ENCODE results near the gene RTRAF. TPM values are rescaled to one million over a fixed set of nuclear protein-coding genes. Genes with fewer than 3 reads are reported as not detected.
A peak's percentile ranks its signal among the peaks of the same experiment; 100 is the strongest.

Gene RTRAF
- total RNA-seq, 1 donor from 2014 or later = 309 TPM

DNA sequence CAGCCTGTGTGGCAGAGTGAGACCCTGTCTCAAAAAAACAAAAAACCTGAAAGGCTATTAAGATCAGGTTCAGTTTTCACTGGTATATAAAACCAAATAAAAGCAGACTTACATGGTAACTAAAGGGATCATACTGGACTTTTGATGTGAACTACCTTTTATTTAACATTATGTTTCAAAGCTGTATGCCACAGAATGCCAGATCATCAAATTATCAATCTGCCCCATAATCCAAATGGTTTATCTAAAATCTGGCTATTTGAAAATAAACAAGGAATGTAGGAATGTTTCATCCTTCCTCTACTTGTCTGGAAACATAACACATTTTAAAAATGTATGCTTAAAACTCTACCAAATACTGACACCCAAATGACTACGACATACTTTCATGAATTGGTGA is 65.3 kb downstream of the RTRAF start:
- peaks cover 25% of the 10 kb centered on the region for H3K4me1 Mint-ChIP-seq
- TF ChIP-seq, protein P1, sequence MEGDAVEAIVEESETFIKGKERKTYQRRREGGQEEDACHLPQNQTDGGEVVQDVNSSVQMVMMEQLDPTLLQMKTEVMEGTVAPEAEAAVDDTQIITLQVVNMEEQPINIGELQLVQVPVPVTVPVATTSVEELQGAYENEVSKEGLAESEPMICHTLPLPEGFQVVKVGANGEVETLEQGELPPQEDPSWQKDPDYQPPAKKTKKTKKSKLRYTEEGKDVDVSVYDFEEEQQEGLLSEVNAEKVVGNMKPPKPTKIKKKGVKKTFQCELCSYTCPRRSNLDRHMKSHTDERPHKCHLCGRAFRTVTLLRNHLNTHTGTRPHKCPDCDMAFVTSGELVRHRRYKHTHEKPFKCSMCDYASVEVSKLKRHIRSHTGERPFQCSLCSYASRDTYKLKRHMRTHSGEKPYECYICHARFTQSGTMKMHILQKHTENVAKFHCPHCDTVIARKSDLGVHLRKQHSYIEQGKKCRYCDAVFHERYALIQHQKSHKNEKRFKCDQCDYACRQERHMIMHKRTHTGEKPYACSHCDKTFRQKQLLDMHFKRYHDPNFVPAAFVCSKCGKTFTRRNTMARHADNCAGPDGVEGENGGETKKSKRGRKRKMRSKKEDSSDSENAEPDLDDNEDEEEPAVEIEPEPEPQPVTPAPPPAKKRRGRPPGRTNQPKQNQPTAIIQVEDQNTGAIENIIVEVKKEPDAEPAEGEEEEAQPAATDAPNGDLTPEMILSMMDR (conservative IDR thresholded peaks at IDR 0.05) = no peak

DNA sequence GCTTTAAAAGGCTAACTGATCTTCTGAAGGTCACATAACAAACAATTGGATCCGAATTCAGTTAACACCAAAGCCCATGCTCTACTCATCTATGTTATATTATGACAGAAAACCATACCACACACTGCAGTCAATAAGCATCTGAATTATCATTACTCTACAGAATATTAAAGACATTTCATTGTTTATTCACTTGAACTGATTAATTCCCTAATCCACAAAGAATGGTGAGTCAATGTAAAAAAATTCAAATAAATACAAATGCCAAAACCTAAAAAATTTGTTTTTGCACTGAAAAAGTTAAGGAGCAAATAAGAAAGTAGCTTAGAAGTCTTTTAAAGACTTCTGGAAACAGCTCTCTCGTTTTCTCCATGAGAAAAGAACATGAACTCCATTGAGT is 65.8 kb downstream of the RTRAF start:
- TF ChIP-seq, protein P1 (conservative IDR thresholded peaks at IDR 0.05) = no peak
- no peak for DNase-seq (ENCODE audit: low read depth, low spot score)
- Mint-ChIP-seq H3K27me3 (ENCODE audit: low read depth) (no peaks in the 10 kb centered on the region), H3K36me3 (ENCODE audit: low read depth) (peaks cover 3% of the 10 kb centered on the region), H3K27ac (ENCODE audit: unreplicated experiment) (no peak overlapping the region), H3K9me3 (no peaks in the 10 kb centered on the region), H3K4me3 (no peak overlapping the region), H3K4me1 (peaks cover 24% of the 10 kb centered on the region)

More for the DNA sequence above, 65.3 kb downstream of the RTRAF start:
- DNase-seq (ENCODE audit: low read depth, low spot score) = no peak
- H3K27me3 Mint-ChIP-seq (ENCODE audit: low read depth) = no peaks in the 10 kb centered on the region
- H3K36me3 Mint-ChIP-seq (ENCODE audit: low read depth) = peaks cover 3% of the 10 kb centered on the region
- no peaks in the 10 kb centered on the region for H3K9me3 Mint-ChIP-seq
- H3K4me3 Mint-ChIP-seq = no peak overlapping the region
- no peak overlapping the region for H3K27ac Mint-ChIP-seq (ENCODE audit: unreplicated experiment)

DNA sequence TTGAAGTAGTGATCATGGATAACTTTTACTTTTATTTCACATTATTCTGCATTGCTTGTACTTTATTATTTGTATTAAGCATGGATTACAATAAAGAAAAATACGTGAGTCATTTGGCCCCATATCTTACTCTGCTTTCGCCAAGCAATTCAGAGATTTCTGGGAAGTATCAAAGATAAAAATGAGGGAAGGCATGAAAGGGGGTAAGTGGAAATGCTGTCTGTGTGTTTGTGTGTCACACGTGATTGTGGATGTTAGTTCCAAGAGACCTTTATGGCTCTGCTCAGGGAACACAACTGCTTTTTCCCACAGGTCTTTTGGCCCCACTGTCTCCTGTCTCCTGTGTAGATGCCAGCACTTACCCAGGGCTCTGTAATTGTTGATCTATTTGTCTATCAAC is 69.0 kb downstream of the RTRAF start:
- H3K27me3 Mint-ChIP-seq (ENCODE audit: low read depth) = no peaks in the 10 kb centered on the region
- TF ChIP-seq, protein P1 (conservative IDR thresholded peaks at IDR 0.05) = no peak
- no peak overlapping the region for H3K4me3 Mint-ChIP-seq
- no peaks in the 10 kb centered on the region for H3K9me3 Mint-ChIP-seq
- no peak overlapping the region for H3K27ac Mint-ChIP-seq (ENCODE audit: unreplicated experiment)
- H3K4me1 Mint-ChIP-seq = peaks cover 3% of the 10 kb centered on the region
- DNase-seq (ENCODE audit: low read depth, low spot score) = no peak
- H3K36me3 Mint-ChIP-seq (ENCODE audit: low read depth) = no peaks in the 10 kb centered on the region

DNA sequence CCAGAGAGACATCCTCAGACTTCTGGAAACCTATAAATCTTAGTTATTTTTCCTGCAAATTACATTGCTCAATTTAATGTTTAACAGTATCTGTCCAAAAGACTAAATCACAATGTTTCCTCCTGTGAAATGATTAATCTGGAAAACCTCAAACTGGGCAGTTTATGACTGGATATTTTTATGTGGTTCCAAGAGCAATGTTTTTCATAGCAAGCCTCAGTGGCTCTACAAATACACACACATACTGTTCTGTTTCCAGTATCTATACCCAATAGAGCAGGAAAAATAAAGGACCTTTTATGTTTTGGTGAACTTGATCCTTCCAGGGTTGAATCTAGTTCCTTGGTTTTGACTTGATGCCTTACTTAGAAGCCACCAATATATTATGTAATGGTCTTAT is 70.3 kb downstream of the RTRAF start:
- no peaks in the 10 kb centered on the region for H3K36me3 Mint-ChIP-seq (ENCODE audit: low read depth)
- H3K27me3 Mint-ChIP-seq (ENCODE audit: low read depth) = no peaks in the 10 kb centered on the region
- peaks cover 3% of the 10 kb centered on the region for H3K4me1 Mint-ChIP-seq
- no peak for DNase-seq (ENCODE audit: low read depth, low spot score)
- peak overlapping the region; percentile 4 for H3K27ac Mint-ChIP-seq (ENCODE audit: unreplicated experiment)
- no peak overlapping the region for H3K4me3 Mint-ChIP-seq
- no peaks in the 10 kb centered on the region for H3K9me3 Mint-ChIP-seq
- TF ChIP-seq, protein P1 (conservative IDR thresholded peaks at IDR 0.05) = no peak

DNA sequence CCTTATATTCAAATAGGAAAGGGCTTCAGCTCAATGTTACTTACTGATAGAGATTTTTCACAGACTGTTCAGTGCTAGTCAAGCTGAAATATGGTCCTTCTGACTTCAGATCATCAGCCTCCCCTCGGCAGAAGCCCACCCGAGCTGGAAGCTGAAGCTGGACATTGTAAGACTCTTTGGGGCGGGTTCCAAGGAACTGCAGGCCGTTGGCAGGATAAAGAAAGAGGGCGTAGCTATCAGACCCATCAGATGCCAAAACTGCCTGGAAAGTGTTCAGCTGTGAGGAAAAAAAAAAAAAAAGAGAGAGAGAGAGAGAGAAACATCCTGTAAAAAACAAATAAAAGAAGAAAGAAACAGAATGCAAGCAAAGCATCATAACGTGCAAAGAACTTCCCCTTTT is 70.7 kb downstream of the RTRAF start:
- DNase-seq (ENCODE audit: low read depth, low spot score) = no peak
- no peaks in the 10 kb centered on the region for H3K27me3 Mint-ChIP-seq (ENCODE audit: low read depth)
- TF ChIP-seq, protein P1 (conservative IDR thresholded peaks at IDR 0.05) = no peak
- H3K9me3 Mint-ChIP-seq = no peaks in the 10 kb centered on the region
- no peak overlapping the region for H3K4me3 Mint-ChIP-seq
- H3K36me3 Mint-ChIP-seq (ENCODE audit: low read depth) = no peaks in the 10 kb centered on the region
- H3K27ac Mint-ChIP-seq (ENCODE audit: unreplicated experiment) = peak overlapping the region; percentile 4
- peaks cover 3% of the 10 kb centered on the region for H3K4me1 Mint-ChIP-seq

Other genes starting within 250 kb of the RTRAF start
- gene GNG2, start 128.9 kb upstream of the RTRAF start, total RNA-seq = 163 and 174 TPM in 2 replicates
- 41.6 and 42.5 TPM in 2 replicates for gene NID2, start 79.5 kb downstream of the RTRAF start, total RNA-seq

All from neural crest cell (in vitro differentiated cells).